ENCODE results near the gene ITPR1. TPM values are rescaled to one million over a fixed set of nuclear protein-coding genes. Genes with fewer than 3 reads are reported as not detected.

ITPR1 gene
- total and polyA plus RNA-seq, 2 experiments from 2014 or later: 6.8 to 21.0 TPM

DNA sequence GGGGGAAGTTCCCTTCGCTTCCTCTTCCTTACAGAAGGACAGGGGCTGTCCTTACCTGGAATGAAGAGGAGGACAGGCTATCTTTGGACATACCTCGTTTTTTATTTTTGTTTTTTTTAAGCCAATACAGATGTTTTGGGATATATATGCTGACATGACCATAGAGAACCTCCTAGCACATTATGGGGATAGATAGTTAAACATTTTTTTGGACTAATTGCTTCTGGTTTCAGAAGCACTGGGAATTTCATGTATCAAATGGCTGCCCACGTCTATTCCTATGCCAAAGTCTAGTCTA is 247.9 kb downstream of the ITPR1 start:
- Histone ChIP-seq H3K4me3 (no peak overlapping the region), H2AFZ (no peak overlapping the region), H3K27ac (ENCODE audit: low read depth) (no peak overlapping the region), H3K9me2 (ENCODE audit: insufficient read depth) (peaks cover 11% of the 10 kb centered on the region), H3K4me1 (ENCODE audit: insufficient read depth) (no peaks in the 10 kb centered on the region), H4K20me1 (replicated peaks; ENCODE audit: insufficient read depth) (no peaks in the 10 kb centered on the region), H3K4me2 (no peak overlapping the region), H3K79me2 (replicated peaks; ENCODE audit: insufficient read depth) (no peaks in the 10 kb centered on the region), H3K27me3 (ENCODE audit: insufficient read depth) (no peaks in the 10 kb centered on the region), H3F3A (replicated peaks; ENCODE audit: low read depth) (no peaks in the 10 kb centered on the region), H3K36me3 (ENCODE audit: insufficient read depth) (no peaks in the 10 kb centered on the region)
- TF ChIP-seq, protein P1, sequence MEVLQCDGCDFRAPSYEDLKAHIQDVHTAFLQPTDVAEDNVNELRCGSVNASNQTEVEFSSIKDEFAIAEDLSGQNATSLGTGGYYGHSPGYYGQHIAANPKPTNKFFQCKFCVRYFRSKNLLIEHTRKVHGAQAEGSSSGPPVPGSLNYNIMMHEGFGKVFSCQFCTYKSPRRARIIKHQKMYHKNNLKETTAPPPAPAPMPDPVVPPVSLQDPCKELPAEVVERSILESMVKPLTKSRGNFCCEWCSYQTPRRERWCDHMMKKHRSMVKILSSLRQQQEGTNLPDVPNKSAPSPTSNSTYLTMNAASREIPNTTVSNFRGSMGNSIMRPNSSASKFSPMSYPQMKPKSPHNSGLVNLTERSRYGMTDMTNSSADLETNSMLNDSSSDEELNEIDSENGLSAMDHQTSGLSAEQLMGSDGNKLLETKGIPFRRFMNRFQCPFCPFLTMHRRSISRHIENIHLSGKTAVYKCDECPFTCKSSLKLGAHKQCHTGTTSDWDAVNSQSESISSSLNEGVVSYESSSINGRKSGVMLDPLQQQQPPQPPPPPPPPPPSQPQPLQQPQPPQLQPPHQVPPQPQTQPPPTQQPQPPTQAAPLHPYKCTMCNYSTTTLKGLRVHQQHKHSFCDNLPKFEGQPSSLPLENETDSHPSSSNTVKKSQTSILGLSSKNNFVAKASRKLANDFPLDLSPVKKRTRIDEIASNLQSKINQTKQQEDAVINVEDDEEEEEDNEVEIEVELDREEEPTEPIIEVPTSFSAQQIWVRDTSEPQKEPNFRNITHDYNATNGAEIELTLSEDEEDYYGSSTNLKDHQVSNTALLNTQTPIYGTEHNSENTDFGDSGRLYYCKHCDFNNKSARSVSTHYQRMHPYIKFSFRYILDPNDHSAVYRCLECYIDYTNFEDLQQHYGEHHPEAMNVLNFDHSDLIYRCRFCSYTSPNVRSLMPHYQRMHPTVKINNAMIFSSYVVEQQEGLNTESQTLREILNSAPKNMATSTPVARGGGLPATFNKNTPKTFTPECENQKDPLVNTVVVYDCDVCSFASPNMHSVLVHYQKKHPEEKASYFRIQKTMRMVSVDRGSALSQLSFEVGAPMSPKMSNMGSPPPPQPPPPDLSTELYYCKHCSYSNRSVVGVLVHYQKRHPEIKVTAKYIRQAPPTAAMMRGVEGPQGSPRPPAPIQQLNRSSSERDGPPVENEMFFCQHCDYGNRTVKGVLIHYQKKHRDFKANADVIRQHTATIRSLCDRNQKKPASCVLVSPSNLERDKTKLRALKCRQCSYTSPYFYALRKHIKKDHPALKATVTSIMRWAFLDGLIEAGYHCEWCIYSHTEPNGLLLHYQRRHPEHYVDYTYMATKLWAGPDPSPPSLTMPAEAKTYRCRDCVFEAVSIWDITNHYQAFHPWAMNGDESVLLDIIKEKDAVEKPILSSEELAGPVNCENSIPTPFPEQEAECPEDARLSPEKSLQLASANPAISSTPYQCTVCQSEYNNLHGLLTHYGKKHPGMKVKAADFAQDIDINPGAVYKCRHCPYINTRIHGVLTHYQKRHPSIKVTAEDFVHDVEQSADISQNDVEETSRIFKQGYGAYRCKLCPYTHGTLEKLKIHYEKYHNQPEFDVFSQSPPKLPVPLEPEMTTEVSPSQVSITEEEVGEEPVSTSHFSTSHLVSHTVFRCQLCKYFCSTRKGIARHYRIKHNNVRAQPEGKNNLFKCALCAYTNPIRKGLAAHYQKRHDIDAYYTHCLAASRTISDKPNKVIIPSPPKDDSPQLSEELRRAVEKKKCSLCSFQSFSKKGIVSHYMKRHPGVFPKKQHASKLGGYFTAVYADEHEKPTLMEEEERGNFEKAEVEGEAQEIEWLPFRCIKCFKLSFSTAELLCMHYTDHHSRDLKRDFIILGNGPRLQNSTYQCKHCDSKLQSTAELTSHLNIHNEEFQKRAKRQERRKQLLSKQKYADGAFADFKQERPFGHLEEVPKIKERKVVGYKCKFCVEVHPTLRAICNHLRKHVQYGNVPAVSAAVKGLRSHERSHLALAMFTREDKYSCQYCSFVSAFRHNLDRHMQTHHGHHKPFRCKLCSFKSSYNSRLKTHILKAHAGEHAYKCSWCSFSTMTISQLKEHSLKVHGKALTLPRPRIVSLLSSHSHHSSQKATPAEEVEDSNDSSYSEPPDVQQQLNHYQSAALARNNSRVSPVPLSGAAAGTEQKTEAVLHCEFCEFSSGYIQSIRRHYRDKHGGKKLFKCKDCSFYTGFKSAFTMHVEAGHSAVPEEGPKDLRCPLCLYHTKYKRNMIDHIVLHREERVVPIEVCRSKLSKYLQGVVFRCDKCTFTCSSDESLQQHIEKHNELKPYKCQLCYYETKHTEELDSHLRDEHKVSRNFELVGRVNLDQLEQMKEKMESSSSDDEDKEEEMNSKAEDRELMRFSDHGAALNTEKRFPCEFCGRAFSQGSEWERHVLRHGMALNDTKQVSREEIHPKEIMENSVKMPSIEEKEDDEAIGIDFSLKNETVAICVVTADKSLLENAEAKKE (CRISPR knock-in tag; IDR thresholded peaks at IDR 0.05): no peak
- TF ChIP-seq, protein P2, sequence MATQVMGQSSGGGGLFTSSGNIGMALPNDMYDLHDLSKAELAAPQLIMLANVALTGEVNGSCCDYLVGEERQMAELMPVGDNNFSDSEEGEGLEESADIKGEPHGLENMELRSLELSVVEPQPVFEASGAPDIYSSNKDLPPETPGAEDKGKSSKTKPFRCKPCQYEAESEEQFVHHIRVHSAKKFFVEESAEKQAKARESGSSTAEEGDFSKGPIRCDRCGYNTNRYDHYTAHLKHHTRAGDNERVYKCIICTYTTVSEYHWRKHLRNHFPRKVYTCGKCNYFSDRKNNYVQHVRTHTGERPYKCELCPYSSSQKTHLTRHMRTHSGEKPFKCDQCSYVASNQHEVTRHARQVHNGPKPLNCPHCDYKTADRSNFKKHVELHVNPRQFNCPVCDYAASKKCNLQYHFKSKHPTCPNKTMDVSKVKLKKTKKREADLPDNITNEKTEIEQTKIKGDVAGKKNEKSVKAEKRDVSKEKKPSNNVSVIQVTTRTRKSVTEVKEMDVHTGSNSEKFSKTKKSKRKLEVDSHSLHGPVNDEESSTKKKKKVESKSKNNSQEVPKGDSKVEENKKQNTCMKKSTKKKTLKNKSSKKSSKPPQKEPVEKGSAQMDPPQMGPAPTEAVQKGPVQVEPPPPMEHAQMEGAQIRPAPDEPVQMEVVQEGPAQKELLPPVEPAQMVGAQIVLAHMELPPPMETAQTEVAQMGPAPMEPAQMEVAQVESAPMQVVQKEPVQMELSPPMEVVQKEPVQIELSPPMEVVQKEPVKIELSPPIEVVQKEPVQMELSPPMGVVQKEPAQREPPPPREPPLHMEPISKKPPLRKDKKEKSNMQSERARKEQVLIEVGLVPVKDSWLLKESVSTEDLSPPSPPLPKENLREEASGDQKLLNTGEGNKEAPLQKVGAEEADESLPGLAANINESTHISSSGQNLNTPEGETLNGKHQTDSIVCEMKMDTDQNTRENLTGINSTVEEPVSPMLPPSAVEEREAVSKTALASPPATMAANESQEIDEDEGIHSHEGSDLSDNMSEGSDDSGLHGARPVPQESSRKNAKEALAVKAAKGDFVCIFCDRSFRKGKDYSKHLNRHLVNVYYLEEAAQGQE (IDR thresholded peaks at IDR 0.05; ENCODE audit: unreplicated experiment): no peak
- TF ChIP-seq ETS1 (IDR thresholded peaks at IDR 0.05): no peak
- TF ChIP-seq NANOG (IDR thresholded peaks at IDR 0.05; ENCODE audit: borderline replicate concordance): no peak
- no peak for TF ChIP-seq EZH2 (IDR thresholded peaks at IDR 0.05; ENCODE audit: low read depth, unreplicated experiment)
- no peak for TF ChIP-seq EZH2phosphoT487 (IDR thresholded peaks at IDR 0.05; ENCODE audit: unreplicated experiment)
- no peak for TF ChIP-seq JUNB (IDR thresholded peaks at IDR 0.05; ENCODE audit: unreplicated experiment)
- TF ChIP-seq STAT1 (IDR thresholded peaks at IDR 0.05; ENCODE audit: unreplicated experiment): no peak
- no peak for TF ChIP-seq ZNF331 (CRISPR knock-in tag; IDR thresholded peaks at IDR 0.05; ENCODE audit: low read depth)
- no peak for TF ChIP-seq ZNF114 (CRISPR knock-in tag; IDR thresholded peaks at IDR 0.05)
- TF ChIP-seq POLR2AphosphoS5 (IDR thresholded peaks at IDR 0.05; ENCODE audit: low read depth): no peak
- TF ChIP-seq CREB1 (CRISPR knock-in tag; IDR thresholded peaks at IDR 0.05; ENCODE audit: low read depth): no peak
- no peak for TF ChIP-seq CTCF (conservative IDR thresholded peaks at IDR 0.05; ENCODE audit: low read depth in 2 of 2)
- Mint-ChIP-seq H3K4me1 (no peaks in the 10 kb centered on the region), H3K4me3 (no peak overlapping the region), H3K27me3 (ENCODE audit: insufficient read depth, low read depth, poor library complexity) (no peaks in the 10 kb centered on the region), H3K27ac (no peak overlapping the region), H3K9me3 (no peaks in the 10 kb centered on the region), H3K36me3 (ENCODE audit: low read depth) (no peaks in the 10 kb centered on the region; the same call in 2 of the 3 replicates)
- DNase-seq (ENCODE audit: low spot score): no peak
- ATAC-seq: no peak

Data from GM23338 (cell line).